ENCODE results near the gene PIERCE2.
"Not testable (repeated sequence)": the region's sequence is repeated elsewhere in the genome, so short reads cannot be mapped to it uniquely, and the experiment has no call there.

The PIERCE2 gene

GRCh38 chr15:55408012-55408928 is at the start of gene PIERCE2, which contains the start of gene CCPG1:
Gene PIERCE2, plus strand, starts transcription at chr15:55408495. Its CDS starts 274 bp downstream, at chr15:55408769.
Gene CCPG1, minus strand, starts transcription at chr15:55408359. Its CDS starts 18,935 bp downstream, at chr15:55389424.
- in situ Hi-C loops (cut with HindIII; ENCODE audit: low pct_ligation_motif_present, low pct_unique_long_range_greater_than_20kb, low sequenced_read_pairs): no loop called here
- DNase-seq: peak; percentile 92

GRCh38 chr15:55360256-55360655 is 48.0 kb upstream of the PIERCE2 start:
- in situ Hi-C loops (cut with HindIII; ENCODE audit: low pct_ligation_motif_present, low pct_unique_long_range_greater_than_20kb, low sequenced_read_pairs): no loop called here
- DNase-seq: no peak

- no peak for DNase-seq
- in situ Hi-C loops (cut with HindIII; ENCODE audit: low pct_ligation_motif_present, low pct_unique_long_range_greater_than_20kb, low sequenced_read_pairs): no loop called here
Measured at GRCh38 chr15:55361048-55361447, 47.2 kb upstream of the PIERCE2 start.

- in situ Hi-C loops (cut with HindIII; ENCODE audit: low pct_ligation_motif_present, low pct_unique_long_range_greater_than_20kb, low sequenced_read_pairs): no loop called here
- DNase-seq: no peak
Measured at GRCh38 chr15:55362641-55363040, 45.7 kb upstream of the PIERCE2 start.

GRCh38 chr15:55366981-55367380 is 41.3 kb upstream of the PIERCE2 start:
- no peak for DNase-seq
- in situ Hi-C loops (cut with HindIII; ENCODE audit: low pct_ligation_motif_present, low pct_unique_long_range_greater_than_20kb, low sequenced_read_pairs): no loop called here

- no peak for DNase-seq
- in situ Hi-C loops (cut with HindIII; ENCODE audit: low pct_ligation_motif_present, low pct_unique_long_range_greater_than_20kb, low sequenced_read_pairs): no loop called here
Measured at GRCh38 chr15:55372701-55373440, 35.4 kb upstream of the PIERCE2 start.

GRCh38 chr15:55379095-55379494 is 29.2 kb upstream of the PIERCE2 start:
- no peak for DNase-seq
- in situ Hi-C loops (cut with HindIII; ENCODE audit: low pct_ligation_motif_present, low pct_unique_long_range_greater_than_20kb, low sequenced_read_pairs): no loop called here

GRCh38 chr15:55381595-55381994 is 26.7 kb upstream of the PIERCE2 start:
- DNase-seq: no peak
- in situ Hi-C loops (cut with HindIII; ENCODE audit: low pct_ligation_motif_present, low pct_unique_long_range_greater_than_20kb, low sequenced_read_pairs): no loop called here

GRCh38 chr15:55383687-55384086 is 24.6 kb upstream of the PIERCE2 start:
- in situ Hi-C loops (cut with HindIII; ENCODE audit: low pct_ligation_motif_present, low pct_unique_long_range_greater_than_20kb, low sequenced_read_pairs): no loop called here
- DNase-seq: no peak

GRCh38 chr15:55387027-55387426 is 21.3 kb upstream of the PIERCE2 start:
- in situ Hi-C loops (cut with HindIII; ENCODE audit: low pct_ligation_motif_present, low pct_unique_long_range_greater_than_20kb, low sequenced_read_pairs): no loop called here
- no peak for DNase-seq

GRCh38 chr15:55389264-55389607 is 19.1 kb upstream of the PIERCE2 start:
- in situ Hi-C loops (cut with HindIII; ENCODE audit: low pct_ligation_motif_present, low pct_unique_long_range_greater_than_20kb, low sequenced_read_pairs): no loop called here
- DNase-seq: peak; percentile 12

- no peak for DNase-seq
- in situ Hi-C loops (cut with HindIII; ENCODE audit: low pct_ligation_motif_present, low pct_unique_long_range_greater_than_20kb, low sequenced_read_pairs): no loop called here
Measured at GRCh38 chr15:55394694-55395093, 13.6 kb upstream of the PIERCE2 start.

GRCh38 chr15:55398243-55398642 is 10.1 kb upstream of the PIERCE2 start:
- no peak for DNase-seq
- in situ Hi-C loops (cut with HindIII; ENCODE audit: low pct_ligation_motif_present, low pct_unique_long_range_greater_than_20kb, low sequenced_read_pairs): no loop called here

- DNase-seq; in situ Hi-C loops (cut with HindIII; ENCODE audit: low pct_ligation_motif_present, low pct_unique_long_range_greater_than_20kb, low sequenced_read_pairs): not testable (repeated sequence)
Measured at GRCh38 chr15:55400050-55400449, 8.2 kb upstream of the PIERCE2 start.

- DNase-seq: no peak
- in situ Hi-C loops (cut with HindIII; ENCODE audit: low pct_ligation_motif_present, low pct_unique_long_range_greater_than_20kb, low sequenced_read_pairs): no loop called here
Measured at GRCh38 chr15:55401786-55402246, 6.5 kb upstream of the PIERCE2 start.

- in situ Hi-C loops (cut with HindIII; ENCODE audit: low pct_ligation_motif_present, low pct_unique_long_range_greater_than_20kb, low sequenced_read_pairs): no loop called here
- peak; percentile 21 for DNase-seq
Measured at GRCh38 chr15:55402707-55403106, 5.6 kb upstream of the PIERCE2 start.

- DNase-seq: peak; percentile 45
- in situ Hi-C loops (cut with HindIII; ENCODE audit: low pct_ligation_motif_present, low pct_unique_long_range_greater_than_20kb, low sequenced_read_pairs): no loop called here
Measured at GRCh38 chr15:55403531-55403930, 4.8 kb upstream of the PIERCE2 start.

- DNase-seq: peak; percentile 44
- in situ Hi-C loops (cut with HindIII; ENCODE audit: low pct_ligation_motif_present, low pct_unique_long_range_greater_than_20kb, low sequenced_read_pairs): no loop called here
Measured at GRCh38 chr15:55407498-55408011, 740 bp upstream of the PIERCE2 start.

GRCh38 chr15:55408976-55409375 is 681 bp downstream of the PIERCE2 start:
- DNase-seq; in situ Hi-C loops (cut with HindIII; ENCODE audit: low pct_ligation_motif_present, low pct_unique_long_range_greater_than_20kb, low sequenced_read_pairs): not testable (repeated sequence)

Data from ACHN (cell line).